ENCODE measurements around the gene UGT1A6. TPM values are rescaled to one million over a fixed set of nuclear protein-coding genes. Genes with fewer than 3 reads are reported as not detected.

The UGT1A6 gene
- total and polyA plus RNA-seq, 2 of the 4 experiments (the other 2 are of a cell fraction): not detected

DNA sequence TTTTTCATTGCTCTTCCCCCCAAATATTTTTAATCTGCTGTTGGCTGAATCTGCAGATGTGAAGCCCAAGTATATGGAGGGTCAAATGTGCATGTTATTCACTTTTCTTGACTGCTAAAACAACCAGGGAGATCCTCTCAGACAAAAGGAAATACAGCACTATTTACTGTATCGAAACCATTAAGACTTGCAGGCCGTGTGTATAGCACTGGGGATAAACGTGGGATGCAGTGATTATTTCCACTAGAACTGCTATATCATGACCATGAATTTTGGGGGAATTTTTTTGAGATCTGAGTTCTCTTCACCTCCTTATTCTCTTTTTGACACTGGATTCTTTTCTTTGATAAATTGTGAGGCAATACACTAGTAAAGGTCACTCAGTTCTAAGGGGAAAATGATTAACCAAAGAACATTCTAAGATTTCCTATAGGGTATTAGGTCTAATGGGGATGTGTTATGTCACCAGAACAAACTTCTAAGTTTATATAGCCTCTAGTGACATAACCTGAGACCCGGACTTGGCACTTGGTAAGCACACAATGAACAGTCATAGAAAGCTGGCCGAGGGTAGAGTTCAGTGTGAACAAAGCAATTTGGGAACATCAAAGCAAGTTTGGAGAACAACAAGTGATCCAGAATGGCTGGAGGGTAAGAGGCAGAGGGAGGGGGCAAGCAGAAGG is 52.5 kb downstream of the UGT1A6 start:
- H4K91ac ChIP-seq (ENCODE audit: insufficient read depth, low read depth, low read length): no peak overlapping the region
- no peaks in the 10 kb centered on the region for H3K9me3 ChIP-seq (ENCODE audit: control insufficient read depth, insufficient read depth, low read length)
- 29% methylated on average over 1 of the region's 5 CpGs; no CpG with 5 or more reads in 1 of the 2 experiments for WGBS, 2 experiments (ENCODE audit: extremely low coverage in 2 of 2, insufficient read length in 1 of 2)
- TF ChIP-seq SMC3 (IDR thresholded peaks at IDR 0.05; ENCODE audit: low read depth, low read length): no peak
- TF ChIP-seq POLR2A (IDR thresholded peaks at IDR 0.05; ENCODE audit: low read depth, low read length): no peak
- TF ChIP-seq RFX5 (IDR thresholded peaks at IDR 0.05; ENCODE audit: low read depth, low read length): no peak
- no peak for TF ChIP-seq CHD1 (IDR thresholded peaks at IDR 0.05; ENCODE audit: low read depth, low read length)
- TF ChIP-seq, protein P1, sequence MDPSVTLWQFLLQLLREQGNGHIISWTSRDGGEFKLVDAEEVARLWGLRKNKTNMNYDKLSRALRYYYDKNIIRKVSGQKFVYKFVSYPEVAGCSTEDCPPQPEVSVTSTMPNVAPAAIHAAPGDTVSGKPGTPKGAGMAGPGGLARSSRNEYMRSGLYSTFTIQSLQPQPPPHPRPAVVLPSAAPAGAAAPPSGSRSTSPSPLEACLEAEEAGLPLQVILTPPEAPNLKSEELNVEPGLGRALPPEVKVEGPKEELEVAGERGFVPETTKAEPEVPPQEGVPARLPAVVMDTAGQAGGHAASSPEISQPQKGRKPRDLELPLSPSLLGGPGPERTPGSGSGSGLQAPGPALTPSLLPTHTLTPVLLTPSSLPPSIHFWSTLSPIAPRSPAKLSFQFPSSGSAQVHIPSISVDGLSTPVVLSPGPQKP (IDR thresholded peaks at IDR 0.05; ENCODE audit: borderline replicate concordance, low read depth, low read length): no peak
- no peak for TF ChIP-seq CEBPB (IDR thresholded peaks at IDR 0.05; ENCODE audit: low read depth, low read length)
- TF ChIP-seq, protein P2, sequence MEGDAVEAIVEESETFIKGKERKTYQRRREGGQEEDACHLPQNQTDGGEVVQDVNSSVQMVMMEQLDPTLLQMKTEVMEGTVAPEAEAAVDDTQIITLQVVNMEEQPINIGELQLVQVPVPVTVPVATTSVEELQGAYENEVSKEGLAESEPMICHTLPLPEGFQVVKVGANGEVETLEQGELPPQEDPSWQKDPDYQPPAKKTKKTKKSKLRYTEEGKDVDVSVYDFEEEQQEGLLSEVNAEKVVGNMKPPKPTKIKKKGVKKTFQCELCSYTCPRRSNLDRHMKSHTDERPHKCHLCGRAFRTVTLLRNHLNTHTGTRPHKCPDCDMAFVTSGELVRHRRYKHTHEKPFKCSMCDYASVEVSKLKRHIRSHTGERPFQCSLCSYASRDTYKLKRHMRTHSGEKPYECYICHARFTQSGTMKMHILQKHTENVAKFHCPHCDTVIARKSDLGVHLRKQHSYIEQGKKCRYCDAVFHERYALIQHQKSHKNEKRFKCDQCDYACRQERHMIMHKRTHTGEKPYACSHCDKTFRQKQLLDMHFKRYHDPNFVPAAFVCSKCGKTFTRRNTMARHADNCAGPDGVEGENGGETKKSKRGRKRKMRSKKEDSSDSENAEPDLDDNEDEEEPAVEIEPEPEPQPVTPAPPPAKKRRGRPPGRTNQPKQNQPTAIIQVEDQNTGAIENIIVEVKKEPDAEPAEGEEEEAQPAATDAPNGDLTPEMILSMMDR (conservative IDR thresholded peaks at IDR 0.05; ENCODE audit: low read depth, low read length): no peak
- TF ChIP-seq NFE2L2 (IDR thresholded peaks at IDR 0.05; ENCODE audit: low read depth, low read length): no peak
- TF ChIP-seq FOS (IDR thresholded peaks at IDR 0.05; ENCODE audit: low read depth, low read length): no peak
- TF ChIP-seq BHLHE40 (IDR thresholded peaks at IDR 0.05; ENCODE audit: low read depth, low read length): no peak
- TF ChIP-seq, protein P3, sequence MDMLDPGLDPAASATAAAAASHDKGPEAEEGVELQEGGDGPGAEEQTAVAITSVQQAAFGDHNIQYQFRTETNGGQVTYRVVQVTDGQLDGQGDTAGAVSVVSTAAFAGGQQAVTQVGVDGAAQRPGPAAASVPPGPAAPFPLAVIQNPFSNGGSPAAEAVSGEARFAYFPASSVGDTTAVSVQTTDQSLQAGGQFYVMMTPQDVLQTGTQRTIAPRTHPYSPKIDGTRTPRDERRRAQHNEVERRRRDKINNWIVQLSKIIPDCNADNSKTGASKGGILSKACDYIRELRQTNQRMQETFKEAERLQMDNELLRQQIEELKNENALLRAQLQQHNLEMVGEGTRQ (IDR thresholded peaks at IDR 0.05; ENCODE audit: low read depth, low read length): no peak
- no peak overlapping the region for H3K18ac ChIP-seq (ENCODE audit: low read depth, low read length)
- H3K9ac ChIP-seq (ENCODE audit: low read depth, low read length): no peak overlapping the region
- dilution Hi-C loops (cut with HindIII; ENCODE audit: low sequenced_read_pairs, unreplicated experiment): no loop called here
- no peak overlapping the region for H2AFZ ChIP-seq (replicated peaks; ENCODE audit: low read length, poor library complexity)
- no peak overlapping the region for H2BK15ac ChIP-seq (ENCODE audit: low read depth, low read length)
- no peak overlapping the region for H2AK9ac ChIP-seq (replicated peaks; ENCODE audit: low read depth, low read length, poor library complexity)
- ChIA-PET POLR2A (ENCODE audit: unreplicated experiment) (no interaction called here), CTCF (no interaction called here)
- H3K4ac ChIP-seq (ENCODE audit: low read depth, low read length): no peak overlapping the region
- H4K8ac ChIP-seq (ENCODE audit: low read depth in 2 of 2, low read length in 2 of 2): no peak overlapping the region
- H3K14ac ChIP-seq (replicated peaks; ENCODE audit: low read depth, low read length): no peak overlapping the region
- no peak overlapping the region for H2AK5ac ChIP-seq (ENCODE audit: low read depth, low read length)
- in situ Hi-C loops (cut with MboI; ENCODE audit: low sequenced_read_pairs): no loop called here
- H2BK120ac ChIP-seq (ENCODE audit: low read depth, low read length): no peak overlapping the region
- DNase-seq: no peak
- no peak overlapping the region for H2BK20ac ChIP-seq (ENCODE audit: low read depth, low read length)
- H4K5ac ChIP-seq (ENCODE audit: low read depth, low read length): no peak overlapping the region
- no peak overlapping the region for H2BK5ac ChIP-seq (ENCODE audit: low read depth, low read length, poor library complexity, severe bottlenecking)
- no peaks in the 10 kb centered on the region for H3K79me1 ChIP-seq (ENCODE audit: low read depth in 1 of 2, low read length in 2 of 2)
- no peaks in the 10 kb centered on the region for H3K9me1 ChIP-seq (ENCODE audit: insufficient read depth, low read length)
- no peak for ATAC-seq (ENCODE audit: low read depth)
- H3K36me3 ChIP-seq (ENCODE audit: control insufficient read depth, insufficient read depth, low read length): no peaks in the 10 kb centered on the region
- H3K27me3 ChIP-seq (ENCODE audit: control insufficient read depth, insufficient read depth, low read length): no peaks in the 10 kb centered on the region; the same call in 1 of the 2 replicates
- intact Hi-C loops (cut with micrococcal nuclease): no loop called here
- no peak overlapping the region for H3K4me2 ChIP-seq (ENCODE audit: low read depth, low read length)
- no peaks in the 10 kb centered on the region for H3K4me1 ChIP-seq (ENCODE audit: control insufficient read depth, insufficient read depth, low read length)
- no TSS peak for BruUV-seq (replicated peaks)
- H3K23ac ChIP-seq (ENCODE audit: low read depth, low read length): no peak overlapping the region
- no peak overlapping the region for H3K56ac ChIP-seq (ENCODE audit: extremely low read depth, insufficient read depth, low read length)
- no peaks in the 10 kb centered on the region for H4K20me1 ChIP-seq (ENCODE audit: insufficient read depth, low read length)
- no peak overlapping the region for H3K27ac ChIP-seq (ENCODE audit: insufficient read depth, low read length)
- no peak overlapping the region for H3K4me3 ChIP-seq (ENCODE audit: insufficient read depth, low read depth, low read length)

Data from IMR-90 (cell line).